T-helper 1 cell treated with Interleukin-12 subunit alpha and Interleukin-12 subunit beta and Interleukin-4 antibody, amounts not matched to agents 30 ng/mL and 1 ng/mL, for 36 hours (primary cell): ENCODE data around the gene LRIG2. TPM values are rescaled to one million over a fixed set of nuclear protein-coding genes. Genes with fewer than 3 reads are reported as not detected.
"Not testable (repeated sequence)": the region's sequence is repeated elsewhere in the genome, so short reads cannot be mapped to it uniquely, and the experiment has no call there.

Experiments
- intact Hi-C: fragments of 100-400 bp; cut with micrococcal nuclease; formaldehyde crosslinking; loops from one replicate; pipeline ENCODE4 v1.15.1; 2024
- total RNA-seq: library from RNA; stranded (reverse); gene quantifications from 2 replicates; pipeline ENCODE4 v1.2.3, GENCODE V29; 2022

The LRIG2 gene
- total RNA-seq, 1 donor from 2014 or later, result 15.1 TPM

GRCh38 chr1:113123737-113124136 is 50.7 kb downstream of the LRIG2 start:
- intact Hi-C loops, result no loop called here

GRCh38 chr1:113124366-113124765 is 51.4 kb downstream of the LRIG2 start:
- intact Hi-C loops, result no loop called here

- intact Hi-C loops, result no loop called here
Measured at GRCh38 chr1:113125517-113125916, 52.5 kb downstream of the LRIG2 start.

- intact Hi-C loops, result no loop called here
Measured at GRCh38 chr1:113126207-113126606, 53.2 kb downstream of the LRIG2 start.

- intact Hi-C loops, result no loop called here
Measured at GRCh38 chr1:113128116-113128515, 55.1 kb downstream of the LRIG2 start.

- intact Hi-C loops, result no loop called here
Measured at GRCh38 chr1:113129529-113130185, 56.7 kb downstream of the LRIG2 start.

GRCh38 chr1:113133038-113133437 is 60.0 kb downstream of the LRIG2 start:
- intact Hi-C loops, result no loop called here

- intact Hi-C loops, result no loop called here
Measured at GRCh38 chr1:113133759-113134158, 60.8 kb downstream of the LRIG2 start.

- intact Hi-C loops, result no loop called here
Measured at GRCh38 chr1:113135460-113135859, 62.5 kb downstream of the LRIG2 start.

GRCh38 chr1:113136476-113136875 is 63.5 kb downstream of the LRIG2 start:
- intact Hi-C loops, result no loop called here

GRCh38 chr1:113137563-113137962 is 64.6 kb downstream of the LRIG2 start:
- intact Hi-C loops, result no loop called here

GRCh38 chr1:113138778-113139177 is 65.8 kb downstream of the LRIG2 start:
- intact Hi-C loops, result no loop called here

- intact Hi-C loops, result loop anchor here (1.0 to 5.0 kb wide), 5 partner anchors 252 to 1143 kb away; partner anchors contain the start of genes MAGI3 and RSBN1
Measured at GRCh38 chr1:113140176-113140575, 67.2 kb downstream of the LRIG2 start.

- intact Hi-C loops, result loop anchor here (1.0 to 5.0 kb wide), 5 partner anchors 251 to 1142 kb away; partner anchors contain the start of genes MAGI3 and RSBN1
Measured at GRCh38 chr1:113140588-113141446, 67.8 kb downstream of the LRIG2 start.

GRCh38 chr1:113141650-113142473 is 68.9 kb downstream of the LRIG2 start:
- intact Hi-C loops, result loop anchor here (2.0 to 5.0 kb wide), 2 partner anchors 250 to 1141 kb away; partner anchors contain the start of gene MAGI3

- intact Hi-C loops, result loop anchor here (5.0 kb wide), 1 partner anchor 250 kb away; the partner anchor contains the start of gene MAGI3
Measured at GRCh38 chr1:113142791-113143190, 69.8 kb downstream of the LRIG2 start.

- intact Hi-C loops, result loop anchor here (2.0 kb wide), 1 partner anchor 302 kb away; no protein-coding TSS in a partner anchor
Measured at GRCh38 chr1:113146242-113147072, 73.5 kb downstream of the LRIG2 start.

GRCh38 chr1:113147073-113147625 is 74.2 kb downstream of the LRIG2 start:
- intact Hi-C loops, result loop anchor here (2.0 kb wide), 1 partner anchor 302 kb away; no protein-coding TSS in a partner anchor

- intact Hi-C loops, result loop anchor here (2.0 kb wide), 1 partner anchor 301 kb away; no protein-coding TSS in a partner anchor
Measured at GRCh38 chr1:113147826-113148225, 74.8 kb downstream of the LRIG2 start.

- intact Hi-C loops, result not testable (repeated sequence)
Measured at GRCh38 chr1:113150494-113150893, 77.5 kb downstream of the LRIG2 start.
